ENCODE measurements around the gene PKHD1. TPM values are rescaled to one million over a fixed set of nuclear protein-coding genes. Genes with fewer than 3 reads are reported as not detected.

Gene PKHD1
- polyA plus RNA-seq, 1 donor = 27.5 TPM

DNA sequence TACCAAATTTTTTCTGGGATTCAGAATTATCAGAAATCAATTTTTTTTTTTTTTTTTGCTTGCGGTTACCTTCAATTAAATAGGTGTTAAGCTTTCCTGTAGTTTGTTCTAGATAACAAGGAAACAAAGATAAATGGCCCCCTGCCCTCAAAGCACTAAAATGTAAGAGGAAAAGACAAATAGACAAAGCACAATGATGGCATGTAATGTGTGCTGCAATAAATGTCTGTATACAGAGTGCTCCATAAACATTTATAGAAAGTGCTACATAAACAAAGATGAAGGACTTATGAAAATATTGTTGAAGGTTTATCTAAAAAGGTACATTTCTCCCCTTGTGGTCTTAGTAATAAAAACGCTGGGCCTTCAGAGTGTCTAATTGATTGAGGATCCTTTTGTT lies 384.6 kb downstream of the PKHD1 start:
- DNase-seq = no peak

DNA sequence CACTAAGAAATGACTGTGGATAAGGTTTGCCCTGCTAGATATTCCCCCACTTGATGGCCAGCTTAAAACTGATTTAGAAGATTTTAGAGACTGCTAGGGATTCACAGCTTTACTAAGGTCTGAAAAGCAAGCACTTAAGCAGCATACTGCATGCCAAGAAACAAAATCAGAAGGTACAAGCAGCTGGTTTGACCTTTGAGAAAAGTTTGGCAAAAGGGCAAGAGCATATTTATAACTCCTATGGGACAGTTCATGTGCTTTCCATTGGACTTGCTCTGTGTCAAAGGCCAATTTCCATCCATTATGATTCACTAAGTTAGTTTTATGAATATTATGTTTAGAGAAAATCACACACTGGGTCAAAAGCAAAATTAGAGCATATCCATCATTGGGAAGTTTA lies 402.8 kb downstream of the PKHD1 start:
- no peak for DNase-seq

- DNase-seq = no peak
These were observed 403.4 kb downstream of the PKHD1 start for GRCh38 chr6:51684038-51684437.

- no peak for DNase-seq
These were observed 408.4 kb downstream of the PKHD1 start for GRCh38 chr6:51678905-51679620.

- no peak for DNase-seq
These were observed 409.1 kb downstream of the PKHD1 start for GRCh38 chr6:51678274-51678673.

DNA sequence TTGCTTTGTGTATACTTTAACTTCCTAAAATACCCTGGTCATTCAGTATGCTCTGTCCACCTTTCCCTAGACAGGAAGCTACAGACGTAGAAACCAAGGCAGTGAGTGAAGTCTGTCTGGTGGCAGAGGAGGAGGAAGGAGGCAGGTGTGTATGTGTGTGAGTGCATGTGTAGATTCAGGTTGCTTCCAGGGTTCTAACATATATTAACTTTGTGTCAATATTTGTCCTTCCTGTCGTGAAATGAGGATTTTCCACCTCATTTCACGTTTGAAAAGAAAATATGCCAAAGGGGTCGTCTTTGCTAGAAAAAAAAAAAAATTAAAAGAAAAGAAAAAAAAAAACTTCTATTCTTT lies 411.5 kb downstream of the PKHD1 start:
- DNase-seq = no peak

- DNase-seq = no peak
These were observed 412.1 kb downstream of the PKHD1 start for GRCh38 chr6:51675020-51675921.

DNA sequence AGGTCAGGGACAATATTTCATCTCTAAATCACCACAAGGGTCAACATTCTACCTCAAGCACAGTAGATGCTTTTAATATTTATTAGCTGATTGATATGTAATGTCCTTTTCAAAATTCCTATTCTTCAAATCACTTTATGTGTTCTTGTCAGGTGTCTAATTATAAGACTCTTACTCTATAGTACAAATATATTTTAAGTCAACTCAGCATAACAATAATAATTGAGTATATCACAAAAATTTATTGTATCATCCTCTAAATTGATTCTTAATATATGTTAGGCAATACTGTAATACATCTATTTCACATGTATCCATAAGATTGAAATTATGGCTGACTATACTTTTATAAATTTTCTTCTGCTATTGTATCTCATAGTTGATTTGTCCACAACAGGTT lies 423.9 kb downstream of the PKHD1 start:
- no peak for DNase-seq

DNA sequence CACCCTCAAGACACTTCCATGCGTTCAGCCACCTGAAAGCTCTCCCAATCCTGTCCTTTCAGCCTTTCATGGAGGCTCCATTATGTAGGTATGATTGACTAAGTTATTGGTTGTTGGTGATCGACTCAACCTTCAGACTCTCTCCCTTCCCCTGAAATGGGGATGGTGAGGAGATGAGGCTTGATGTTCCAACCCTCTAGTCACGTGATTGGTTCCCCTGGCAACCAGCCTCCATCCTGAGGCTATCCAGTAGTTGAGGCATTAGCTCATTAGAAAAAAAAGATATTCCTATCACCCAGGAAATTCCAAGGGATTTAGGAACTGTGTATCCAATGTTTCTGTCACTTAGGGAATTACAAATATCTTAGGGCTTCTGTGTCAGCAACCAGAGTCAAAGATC lies 426.6 kb downstream of the PKHD1 start:
- no peak for DNase-seq

GRCh38 chr6:51657491-51657890 lies 429.9 kb downstream of the PKHD1 start:
- no peak for DNase-seq

DNA sequence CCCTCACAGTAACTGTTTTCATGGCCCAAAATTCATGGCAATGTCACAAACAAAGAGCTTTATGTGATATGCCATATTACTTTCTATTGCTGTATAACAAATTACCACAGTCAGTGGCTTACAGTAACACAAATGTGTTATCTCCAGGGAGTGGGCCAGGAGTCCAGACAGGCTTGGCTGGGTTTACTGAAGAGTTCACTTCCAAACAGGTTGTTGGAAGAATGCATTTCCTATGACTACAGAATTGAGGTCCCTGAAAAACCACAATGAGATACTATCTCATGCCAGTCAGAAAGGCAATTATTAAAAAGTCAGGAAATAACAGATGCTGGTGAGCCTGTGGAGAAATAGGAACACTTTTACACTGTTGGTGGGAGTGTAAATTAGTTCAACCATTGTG lies 431.9 kb downstream of the PKHD1 start:
- DNase-seq = no peak

DNA sequence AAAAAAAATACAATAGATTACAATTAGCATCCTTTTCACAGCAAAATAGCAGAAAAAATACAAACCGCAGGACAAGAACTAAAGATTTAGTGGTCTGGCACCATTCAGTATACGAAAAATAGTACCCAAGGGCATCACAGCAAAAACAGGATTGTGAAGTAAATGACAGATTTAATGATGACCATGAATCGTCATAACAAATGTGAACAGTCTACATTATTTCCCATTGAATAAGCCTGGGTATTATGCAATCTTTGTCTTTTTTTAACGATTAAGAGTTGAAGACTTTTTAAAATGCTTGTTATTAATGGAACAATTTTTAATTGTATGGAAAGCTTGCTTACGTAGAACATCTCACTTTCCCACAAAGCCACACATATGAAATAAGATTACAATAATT lies 432.8 kb downstream of the PKHD1 start:
- DNase-seq = no peak

GRCh38 chr6:51651132-51651817 lies 436.1 kb downstream of the PKHD1 start:
- no peak for DNase-seq

DNA sequence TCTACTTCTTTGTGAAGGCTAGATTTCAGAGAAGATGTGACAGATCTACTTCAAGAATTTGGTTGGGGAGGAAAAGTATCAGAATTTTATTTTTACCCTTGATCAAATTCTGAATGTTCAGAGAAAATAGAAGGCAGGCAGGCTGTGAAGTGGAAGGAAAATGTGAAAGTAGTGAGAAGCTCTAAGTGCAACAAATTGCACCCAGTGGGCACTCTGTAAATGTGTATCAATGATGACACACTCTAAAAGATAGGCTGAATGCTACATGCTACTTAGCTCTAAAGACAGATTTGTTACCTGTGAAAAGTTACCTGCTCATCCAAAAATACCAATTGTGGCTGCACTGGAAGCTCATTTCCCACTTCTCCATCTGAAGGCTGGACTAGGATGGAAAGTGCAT lies 438.6 kb downstream of the PKHD1 start:
- DNase-seq = no peak

- DNase-seq = no peak
These were observed 439.2 kb downstream of the PKHD1 start for GRCh38 chr6:51648236-51648635.

- no peak for DNase-seq
These were observed 443.0 kb downstream of the PKHD1 start for GRCh38 chr6:51644426-51644825.

- no peak for DNase-seq
These were observed 447.4 kb downstream of the PKHD1 start for GRCh38 chr6:51640021-51640420.

- DNase-seq = no peak
These were observed 454.0 kb downstream of the PKHD1 start for GRCh38 chr6:51633424-51633823.

GRCh38 chr6:51630011-51630410 lies 457.4 kb downstream of the PKHD1 start:
- no peak for DNase-seq

DNA sequence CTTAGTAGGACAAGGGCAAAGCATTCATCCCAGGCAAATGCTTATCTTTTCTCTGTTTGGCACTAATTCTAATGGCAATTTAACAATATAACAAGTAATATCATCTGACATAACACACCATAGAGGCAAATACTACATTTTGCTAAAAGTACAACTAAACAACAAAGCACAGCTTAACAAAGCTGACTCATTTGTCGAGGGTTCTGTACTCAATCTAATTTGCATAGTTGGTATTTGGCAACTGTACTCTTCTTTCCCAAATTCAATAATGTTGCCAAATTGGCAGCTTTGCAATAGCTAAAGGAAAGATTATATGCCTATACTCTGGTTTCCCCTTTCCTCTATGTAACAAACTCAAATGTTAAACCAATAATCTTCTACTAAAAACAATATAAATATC lies 461.0 kb downstream of the PKHD1 start:
- no peak for DNase-seq

DNA sequence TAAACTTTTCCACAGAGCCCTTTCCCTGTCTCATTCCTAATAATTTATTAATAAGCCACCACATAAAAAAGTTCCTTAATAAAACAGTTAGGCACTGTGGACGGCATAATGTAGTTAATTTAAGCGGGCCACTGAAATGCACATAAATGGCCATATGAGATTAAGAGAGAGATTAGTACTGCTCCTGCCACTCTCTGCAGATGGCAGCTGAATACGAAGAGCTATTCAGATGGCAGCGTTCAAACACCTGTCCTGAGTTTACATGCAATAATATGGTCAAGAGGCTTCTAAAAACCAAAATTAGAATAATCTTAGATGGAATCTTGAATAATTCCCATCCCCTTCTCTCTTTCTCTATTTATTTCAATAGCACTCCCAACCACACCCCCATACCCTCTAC lies 461.8 kb downstream of the PKHD1 start:
- DNase-seq = no peak

DNA sequence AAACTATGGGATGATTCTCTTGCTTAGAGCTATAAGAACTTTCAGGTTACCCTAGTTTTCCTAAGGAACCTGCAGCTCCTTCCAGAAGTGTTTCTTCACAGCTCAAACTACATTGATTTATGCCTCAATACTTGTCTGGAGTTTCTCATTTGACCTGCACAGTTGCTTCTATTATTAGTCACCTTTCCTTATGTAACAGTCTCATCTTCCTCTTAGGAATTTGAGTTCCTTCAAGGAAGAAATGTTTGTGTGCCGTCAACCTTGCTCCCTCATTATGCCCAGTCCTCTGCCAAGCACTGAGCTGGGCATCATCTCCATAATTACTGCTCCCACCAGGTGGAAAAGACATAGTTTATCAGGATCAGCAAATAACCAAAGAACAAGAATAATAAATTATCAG lies 466.4 kb downstream of the PKHD1 start:
- no peak for DNase-seq

Data from left kidney (tissue), 2 donors.